HepG2 (cell line): ENCODE data around the gene ZDHHC6. TPM values are rescaled to one million over a fixed set of nuclear protein-coding genes. Genes with fewer than 3 reads are reported as not detected.
A peak's percentile ranks its signal among the peaks of the same experiment; 100 is the strongest.

Source experiments
- BRCA1 ChIP-seq: sonication (generic); formaldehyde crosslinking; IDR thresholded peaks from 2 replicates; pipeline ENCODE4 v1.4.0; 2020; ENCODE audit warnings: missing genetic modification reagents
- CEBPG ChIP-seq: IDR thresholded peaks from 2 replicates; pipeline ENCODE4 v1.6.1; 2016
- DNMT1 ChIP-seq: sonication (generic); formaldehyde crosslinking; IDR thresholded peaks from 2 replicates; pipeline ENCODE4 v1.5.1; 2020; ENCODE audit warnings: mild to moderate bottlenecking, missing genetic modification reagents
- IRF2 ChIP-seq: IDR thresholded peaks from 2 replicates; pipeline ENCODE4 v1.6.1; 2018; ENCODE audit warnings: missing genetic modification reagents, missing compliant biosample characterization
- ISX ChIP-seq: sonication (generic); formaldehyde crosslinking; conservative IDR thresholded peaks from 2 replicates; pipeline ENCODE4 v1.5.0; 2020; ENCODE audit warnings: missing genetic modification reagents
- MTA3 ChIP-seq: sonication (generic); formaldehyde crosslinking; IDR thresholded peaks from 2 replicates; pipeline ENCODE4 v1.4.0; 2020; ENCODE audit warnings: missing genetic modification reagents
- MYPOP ChIP-seq: sonication (generic); formaldehyde crosslinking; IDR thresholded peaks from 2 replicates; pipeline ENCODE4 v1.8.1; 2023; ENCODE audit warnings: mild to moderate bottlenecking, moderate library complexity, missing genetic modification reagents
- MZF1 ChIP-seq: sonication (generic); formaldehyde crosslinking; IDR thresholded peaks from 2 replicates; pipeline ENCODE4 v1.8.1; 2023; ENCODE audit warnings: mild to moderate bottlenecking, missing genetic modification reagents, borderline replicate concordance
- RERE ChIP-seq: IDR thresholded peaks from 2 replicates; pipeline ENCODE4 v1.6.1; 2016; ENCODE audit warnings: low read depth, missing genetic modification reagents, missing compliant biosample characterization
- SNAPC2 ChIP-seq: sonication (generic); formaldehyde crosslinking; IDR thresholded peaks from 2 replicates; pipeline ENCODE4 v1.8.1; 2022; ENCODE audit warnings: mild to moderate bottlenecking, missing genetic modification reagents
- TFDP2 ChIP-seq: sonication (generic); formaldehyde crosslinking; IDR thresholded peaks from 2 replicates; pipeline ENCODE4 v1.4.0; 2020; ENCODE audit warnings: missing genetic modification reagents
- TP53 ChIP-seq: sonication (generic); formaldehyde crosslinking; conservative IDR thresholded peaks from 2 replicates; pipeline ENCODE4 v1.4.0; 2020; ENCODE audit warnings: missing genetic modification reagents
- ZBTB1 ChIP-seq: sonication (generic); formaldehyde crosslinking; IDR thresholded peaks from 2 replicates; pipeline ENCODE4 v1.4.0; 2020; ENCODE audit warnings: missing genetic modification reagents, borderline replicate concordance
- ZNF18 ChIP-seq: sonication (generic); formaldehyde crosslinking; IDR thresholded peaks from 2 replicates; pipeline ENCODE4 v1.8.0; 2022; ENCODE audit warnings: mild to moderate bottlenecking, missing genetic modification reagents; ENCODE audit not compliant: insufficient replicate concordance
- ZNF34 ChIP-seq: sonication (generic); formaldehyde crosslinking; IDR thresholded peaks from 2 replicates; pipeline ENCODE4 v1.4.0; 2020; ENCODE audit warnings: mild to moderate bottlenecking, missing genetic modification reagents, borderline replicate concordance
- ZNF382 ChIP-seq: sonication (generic); formaldehyde crosslinking; IDR thresholded peaks from 2 replicates; pipeline ENCODE4 v1.5.0; 2020; ENCODE audit warnings: missing genetic modification reagents, mild to moderate bottlenecking, borderline replicate concordance
- ZNF501 ChIP-seq: sonication (generic); formaldehyde crosslinking; IDR thresholded peaks from 2 replicates; pipeline ENCODE4 v1.5.1; 2020; ENCODE audit warnings: mild to moderate bottlenecking, moderate library complexity, missing genetic modification reagents
- ZNF530 ChIP-seq: sonication (generic); formaldehyde crosslinking; IDR thresholded peaks from 2 replicates; pipeline ENCODE4 v1.5.0; 2020; ENCODE audit warnings: low read depth, mild to moderate bottlenecking, missing genetic modification reagents
- polyA plus RNA-seq, 8 experiments: library from polyadenylated mRNA; depleted of rRNA in 3 of 8; stranded (reverse) in 7 of 8; unstranded in 1 of 8; fragments of >200 nt; fragmentation: Illumina TruSeq in 4 of 8; extraction: Trizol in 4 of 8; gene quantifications; 2 replicates each; pipeline versions ENCODE4 v1.2.1 to v1.2.3, GENCODE V29; 2011 to 2016; ENCODE audit warnings: low read depth in 4 of 8, missing spikeins in 1 of 8, mixed read lengths in 1 of 8; ENCODE audit not compliant: insufficient read depth in 1 of 8
- total RNA-seq, 5 experiments: library from RNA; depleted of rRNA; stranded (reverse); fragments of >200 nt; fragmentation: Illumina TruSeq; extraction: Trizol; gene quantifications; 2 replicates each; pipeline ENCODE4 v1.2.3, GENCODE V29; 2016; ENCODE audit warnings: low read depth in 1 of 5
- TF ChIP-seq, protein P1 (sequence below): sonication (generic); formaldehyde crosslinking; IDR thresholded peaks from 2 replicates; pipeline ENCODE4 v1.5.0; 2020; ENCODE audit warnings: mild to moderate bottlenecking, missing genetic modification reagents

Gene ZDHHC6
- total and polyA plus RNA-seq, 2 of the 13 experiments (the other 11 are each of a cell fraction or from before 2014, with no cell fraction given): 20.9 to 49.4 TPM

DNA sequence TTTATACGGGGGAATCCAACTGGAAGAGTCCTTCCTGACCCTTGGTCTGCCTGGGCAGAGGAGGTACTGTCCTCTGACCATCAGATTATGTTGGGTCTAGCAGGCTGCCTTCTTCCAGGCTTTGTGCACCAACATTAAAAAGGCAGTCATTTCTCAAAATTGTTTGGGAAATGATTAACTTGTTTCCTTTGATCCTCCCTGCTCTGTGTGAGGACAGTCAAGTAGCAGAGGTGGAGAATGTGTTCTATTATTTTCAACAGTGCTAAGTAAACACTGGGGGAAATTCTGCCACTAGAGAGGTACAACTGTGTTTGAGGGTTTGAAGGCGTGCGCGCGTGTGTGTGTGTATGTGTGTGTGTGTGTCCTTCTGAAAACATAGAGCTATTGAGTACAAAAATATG lies 52.2 kb downstream of the ZDHHC6 start (continued):
- TF ChIP-seq, protein P1, sequence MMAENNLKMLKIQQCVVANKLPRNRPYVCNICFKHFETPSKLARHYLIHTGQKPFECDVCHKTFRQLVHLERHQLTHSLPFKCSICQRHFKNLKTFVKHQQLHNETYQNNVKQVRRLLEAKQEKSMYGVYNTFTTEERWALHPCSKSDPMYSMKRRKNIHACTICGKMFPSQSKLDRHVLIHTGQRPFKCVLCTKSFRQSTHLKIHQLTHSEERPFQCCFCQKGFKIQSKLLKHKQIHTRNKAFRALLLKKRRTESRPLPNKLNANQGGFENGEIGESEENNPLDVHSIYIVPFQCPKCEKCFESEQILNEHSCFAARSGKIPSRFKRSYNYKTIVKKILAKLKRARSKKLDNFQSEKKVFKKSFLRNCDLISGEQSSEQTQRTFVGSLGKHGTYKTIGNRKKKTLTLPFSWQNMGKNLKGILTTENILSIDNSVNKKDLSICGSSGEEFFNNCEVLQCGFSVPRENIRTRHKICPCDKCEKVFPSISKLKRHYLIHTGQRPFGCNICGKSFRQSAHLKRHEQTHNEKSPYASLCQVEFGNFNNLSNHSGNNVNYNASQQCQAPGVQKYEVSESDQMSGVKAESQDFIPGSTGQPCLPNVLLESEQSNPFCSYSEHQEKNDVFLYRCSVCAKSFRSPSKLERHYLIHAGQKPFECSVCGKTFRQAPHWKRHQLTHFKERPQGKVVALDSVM (CRISPR knock-in tag): peak; percentile 34; the same call in 1 of the 2 replicates
- TF ChIP-seq TP53 (no peak), ZBTB1 (CRISPR knock-in tag) (no peak), ZNF34 (CRISPR knock-in tag) (no peak), ZNF382 (CRISPR knock-in tag) (no peak), CEBPG (CRISPR knock-in tag) (peak; percentile 48; the same call in 1 of the 2 replicates), ISX (no peak), SNAPC2 (no peak), MTA3 (CRISPR knock-in tag) (no peak), MYPOP (no peak), RERE (CRISPR knock-in tag) (peak; percentile 93), TFDP2 (CRISPR knock-in tag) (no peak), ZNF18 (CRISPR knock-in tag) (no peak), BRCA1 (CRISPR knock-in tag) (no peak), ZNF501 (CRISPR knock-in tag) (peak; percentile 55; the same call in 1 of the 2 replicates), MZF1 (CRISPR knock-in tag) (no peak), ZNF530 (CRISPR knock-in tag) (no peak), DNMT1 (CRISPR knock-in tag) (no peak), IRF2 (CRISPR knock-in tag) (peak; percentile 82)
